OCI-LY1 (cell line): ENCODE data around the gene DCC.

Source experiments
- H2AFZ ChIP-seq: fragments of 200-600 bp; sonication (generic), shearing (Covaris generic); 2 replicates; pipeline ENCODE4 v1.6.0; 2014; ENCODE audit warnings: antibody characterized with exemption, mild to moderate bottlenecking, low read length
- H3F3A ChIP-seq: fragments of 200-600 bp; sonication (generic), shearing (Covaris generic); 2 replicates; pipeline ENCODE4 v1.6.0; 2014; ENCODE audit warnings: mild to moderate bottlenecking, antibody characterized with exemption, low read length, moderate library complexity; ENCODE audit not compliant: insufficient read depth
- H3K27ac ChIP-seq: fragments of 200-600 bp; sonication (generic); 2 replicates; pipeline ENCODE4 v1.5.1; 2014; ENCODE audit warnings: low read length, mixed run types, mild to moderate bottlenecking, low read depth; ENCODE audit not compliant: poor library complexity, severe bottlenecking
- H3K27me3 ChIP-seq: fragments of 200-600 bp; sonication (generic); 2 replicates; pipeline ENCODE4 v1.6.0; 2014; ENCODE audit warnings: antibody characterized with exemption, mild to moderate bottlenecking, low read length, moderate library complexity; ENCODE audit not compliant: insufficient read depth
- H3K36me3 ChIP-seq: fragments of 200-600 bp; sonication (generic); 2 replicates; pipeline ENCODE4 v1.6.1; 2014; ENCODE audit warnings: mild to moderate bottlenecking, antibody characterized with exemption, low read length, moderate library complexity, mixed read lengths; ENCODE audit not compliant: insufficient read depth
- H3K4me1 ChIP-seq: fragments of 200-600 bp; sonication (generic); 2 replicates; pipeline ENCODE4 v1.5.1; 2014; ENCODE audit warnings: mild to moderate bottlenecking, low read length, moderate library complexity; ENCODE audit not compliant: insufficient read depth, severe bottlenecking
- H3K4me2 ChIP-seq: fragments of 200-600 bp; sonication (generic), shearing (Covaris generic); 2 replicates; pipeline ENCODE4 v1.6.1; 2014; ENCODE audit warnings: low read length
- H3K4me3 ChIP-seq: fragments of 200-600 bp; sonication (generic); 2 replicates; pipeline ENCODE4 v1.5.1; 2014; ENCODE audit warnings: low read length, low read depth, mild to moderate bottlenecking, mixed read lengths; ENCODE audit not compliant: poor library complexity, severe bottlenecking
- H3K79me2 ChIP-seq: fragments of 200-600 bp; shearing (Covaris generic); 2 replicates; pipeline ENCODE4 v1.6.1; 2016; ENCODE audit warnings: mixed run types, low read length, mixed read lengths; ENCODE audit not compliant: insufficient read depth
- H3K9ac ChIP-seq: fragments of 200-600 bp; sonication (generic), shearing (Covaris generic); 2 replicates; pipeline ENCODE4 v1.6.1; 2014; ENCODE audit warnings: mild to moderate bottlenecking, low read length, mixed read lengths
- H3K9me2 ChIP-seq: fragments of 200-600 bp; sonication (generic), shearing (Covaris generic); 2 replicates; pipeline ENCODE4 v1.6.1; 2014; ENCODE audit warnings: low read depth, mild to moderate bottlenecking, low read length, mixed read lengths
- H3K9me3 ChIP-seq: fragments of 200-600 bp; shearing (Covaris generic); 2 replicates; pipeline ENCODE4 v1.6.1; 2014; ENCODE audit warnings: low read length, mixed read lengths
- H4K20me1 ChIP-seq: fragments of 200-600 bp; sonication (generic), shearing (Covaris generic); 2 replicates; pipeline ENCODE4 v1.6.0; 2016; ENCODE audit warnings: mild to moderate bottlenecking, low read length; ENCODE audit not compliant: insufficient read depth
- EZH2 ChIP-seq: fragments of 200-600 bp; sonication (generic), shearing (Covaris generic); IDR thresholded peaks from 2 replicates; pipeline ENCODE4 v1.8.0; 2017; ENCODE audit warnings: borderline replicate concordance, mixed run types, mild to moderate bottlenecking, antibody characterized with exemption, low read length, moderate library complexity, mixed read lengths
- TF ChIP-seq, protein P1 (sequence below): fragments of 200-600 bp; sonication (generic), shearing (Covaris generic); IDR thresholded peaks from 2 replicates; pipeline ENCODE4 v1.5.1; 2017; ENCODE audit warnings: mild to moderate bottlenecking, antibody characterized with exemption, low read length, moderate library complexity, mixed read lengths

DCC gene

GRCh38 chr18:53114441-53114840 is 774.4 kb downstream of the DCC start:
- TF ChIP-seq, protein P1, sequence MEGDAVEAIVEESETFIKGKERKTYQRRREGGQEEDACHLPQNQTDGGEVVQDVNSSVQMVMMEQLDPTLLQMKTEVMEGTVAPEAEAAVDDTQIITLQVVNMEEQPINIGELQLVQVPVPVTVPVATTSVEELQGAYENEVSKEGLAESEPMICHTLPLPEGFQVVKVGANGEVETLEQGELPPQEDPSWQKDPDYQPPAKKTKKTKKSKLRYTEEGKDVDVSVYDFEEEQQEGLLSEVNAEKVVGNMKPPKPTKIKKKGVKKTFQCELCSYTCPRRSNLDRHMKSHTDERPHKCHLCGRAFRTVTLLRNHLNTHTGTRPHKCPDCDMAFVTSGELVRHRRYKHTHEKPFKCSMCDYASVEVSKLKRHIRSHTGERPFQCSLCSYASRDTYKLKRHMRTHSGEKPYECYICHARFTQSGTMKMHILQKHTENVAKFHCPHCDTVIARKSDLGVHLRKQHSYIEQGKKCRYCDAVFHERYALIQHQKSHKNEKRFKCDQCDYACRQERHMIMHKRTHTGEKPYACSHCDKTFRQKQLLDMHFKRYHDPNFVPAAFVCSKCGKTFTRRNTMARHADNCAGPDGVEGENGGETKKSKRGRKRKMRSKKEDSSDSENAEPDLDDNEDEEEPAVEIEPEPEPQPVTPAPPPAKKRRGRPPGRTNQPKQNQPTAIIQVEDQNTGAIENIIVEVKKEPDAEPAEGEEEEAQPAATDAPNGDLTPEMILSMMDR, result no peak
- H4K20me1 ChIP-seq, result no peaks in the 10 kb centered on the region

GRCh38 chr18:53115876-53116585 is 776.0 kb downstream of the DCC start:
- TF ChIP-seq EZH2, result no peak
- TF ChIP-seq, protein P1, result no peak
- no peak overlapping the region for H3K9ac ChIP-seq
- H3K27ac ChIP-seq, result no peak overlapping the region
- no peak overlapping the region for H2AFZ ChIP-seq
- H3K4me2 ChIP-seq, result no peak overlapping the region
- H3K9me3 ChIP-seq, result no peaks in the 10 kb centered on the region
- no peaks in the 10 kb centered on the region for H3K27me3 ChIP-seq
- H3K9me2 ChIP-seq, result no peaks in the 10 kb centered on the region
- H3K36me3 ChIP-seq, result no peaks in the 10 kb centered on the region
- H3F3A ChIP-seq, result no peaks in the 10 kb centered on the region
- H3K79me2 ChIP-seq, result no peaks in the 10 kb centered on the region
- no peaks in the 10 kb centered on the region for H4K20me1 ChIP-seq
- H3K4me1 ChIP-seq, result no peaks in the 10 kb centered on the region
- H3K4me3 ChIP-seq, result no peak overlapping the region

More at GRCh38 chr18:53114441-53114840, 774.4 kb downstream of the DCC start:
- Histone ChIP-seq H2AFZ (no peak overlapping the region), H3K27me3 (no peaks in the 10 kb centered on the region), H3K4me2 (no peak overlapping the region), H3K9ac (no peak overlapping the region), H3K9me2 (no peaks in the 10 kb centered on the region), H3K4me1 (no peaks in the 10 kb centered on the region), H3K36me3 (no peaks in the 10 kb centered on the region), H3K27ac (no peak overlapping the region), H3K79me2 (no peaks in the 10 kb centered on the region), H3F3A (no peaks in the 10 kb centered on the region), H3K9me3 (no peaks in the 10 kb centered on the region), H3K4me3 (no peak overlapping the region)

GRCh38 chr18:53117851-53118250 is 777.9 kb downstream of the DCC start:
- H3K9me3 ChIP-seq, result no peaks in the 10 kb centered on the region
- H3K4me1 ChIP-seq, result no peaks in the 10 kb centered on the region
- no peak overlapping the region for H3K27ac ChIP-seq
- H3K4me2 ChIP-seq, result no peak overlapping the region
- H3K36me3 ChIP-seq, result no peaks in the 10 kb centered on the region
- no peaks in the 10 kb centered on the region for H3K79me2 ChIP-seq
- H4K20me1 ChIP-seq, result no peaks in the 10 kb centered on the region
- no peak overlapping the region for H3K4me3 ChIP-seq
- H3K9me2 ChIP-seq, result no peaks in the 10 kb centered on the region
- no peaks in the 10 kb centered on the region for H3K27me3 ChIP-seq
- TF ChIP-seq, protein P1, result no peak
- no peak for TF ChIP-seq EZH2
- H3F3A ChIP-seq, result no peaks in the 10 kb centered on the region
- no peak overlapping the region for H2AFZ ChIP-seq
- H3K9ac ChIP-seq, result no peak overlapping the region
